LNCaP clone FGC (cell line): ENCODE results near the gene GRIP1.
"Not testable (repeated sequence)": the region's sequence is repeated elsewhere in the genome, so short reads cannot be mapped to it uniquely, and the experiment has no call there.

ENCODE experiments used
- DNase-seq: peaks from one replicate; pipeline ENCODE4 v3.0.0-alpha.2; 2011; ENCODE audit warnings: low read depth
- H3K4me3 ChIP-seq: 2 replicates; pipeline ENCODE4 v1.5.1; 2011; ENCODE audit warnings: mild to moderate bottlenecking, low read depth, low read length, control low read depth
- TF ChIP-seq, protein P1 (sequence below): IDR thresholded peaks from 2 replicates; pipeline ENCODE4 v1.5.1; 2012; ENCODE audit warnings: mild to moderate bottlenecking; ENCODE audit not compliant: control insufficient read depth, insufficient read depth; ENCODE audit errors: extremely low read depth

GRIP1 gene

DNA sequence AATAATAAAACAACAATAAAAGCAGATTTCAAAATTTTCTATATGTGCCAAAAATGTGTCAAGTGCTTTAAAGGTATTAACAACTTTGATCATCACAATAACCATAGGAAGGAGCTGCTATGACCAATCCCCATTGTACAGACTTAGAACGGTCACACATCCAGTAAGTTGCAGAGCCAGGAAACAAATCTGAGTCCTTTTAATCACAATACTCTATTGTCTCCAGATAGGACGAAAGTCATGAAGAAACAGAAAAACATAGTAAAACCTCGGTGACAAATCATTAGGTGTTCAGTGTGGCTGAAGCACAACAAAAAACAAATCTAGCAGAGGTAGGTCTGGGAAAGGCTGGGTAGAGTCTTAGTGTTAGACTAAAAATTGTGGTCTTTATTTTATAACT lies 178.8 kb downstream of the GRIP1 start:
- DNase-seq = no peak
- H3K4me3 ChIP-seq = no peak overlapping the region
- TF ChIP-seq, protein P1, sequence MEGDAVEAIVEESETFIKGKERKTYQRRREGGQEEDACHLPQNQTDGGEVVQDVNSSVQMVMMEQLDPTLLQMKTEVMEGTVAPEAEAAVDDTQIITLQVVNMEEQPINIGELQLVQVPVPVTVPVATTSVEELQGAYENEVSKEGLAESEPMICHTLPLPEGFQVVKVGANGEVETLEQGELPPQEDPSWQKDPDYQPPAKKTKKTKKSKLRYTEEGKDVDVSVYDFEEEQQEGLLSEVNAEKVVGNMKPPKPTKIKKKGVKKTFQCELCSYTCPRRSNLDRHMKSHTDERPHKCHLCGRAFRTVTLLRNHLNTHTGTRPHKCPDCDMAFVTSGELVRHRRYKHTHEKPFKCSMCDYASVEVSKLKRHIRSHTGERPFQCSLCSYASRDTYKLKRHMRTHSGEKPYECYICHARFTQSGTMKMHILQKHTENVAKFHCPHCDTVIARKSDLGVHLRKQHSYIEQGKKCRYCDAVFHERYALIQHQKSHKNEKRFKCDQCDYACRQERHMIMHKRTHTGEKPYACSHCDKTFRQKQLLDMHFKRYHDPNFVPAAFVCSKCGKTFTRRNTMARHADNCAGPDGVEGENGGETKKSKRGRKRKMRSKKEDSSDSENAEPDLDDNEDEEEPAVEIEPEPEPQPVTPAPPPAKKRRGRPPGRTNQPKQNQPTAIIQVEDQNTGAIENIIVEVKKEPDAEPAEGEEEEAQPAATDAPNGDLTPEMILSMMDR = no peak

DNA sequence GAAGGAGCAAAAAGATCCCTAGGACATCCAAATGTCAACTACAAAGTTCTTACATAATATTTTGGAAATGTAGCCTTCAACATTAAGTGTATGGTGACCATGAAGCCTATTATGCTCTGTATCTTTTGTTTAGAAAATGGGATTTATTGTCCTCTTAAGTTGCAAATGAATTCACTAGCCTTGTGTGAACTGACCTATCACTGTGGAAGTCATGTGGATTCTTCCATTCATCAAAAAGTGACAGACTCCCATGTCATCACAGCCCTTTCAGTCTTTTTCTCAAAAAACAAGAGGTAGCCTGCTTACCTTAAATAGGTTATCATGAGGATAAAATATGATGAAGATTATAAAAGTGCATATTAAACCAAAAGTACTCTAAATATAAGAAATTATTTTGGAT lies 179.9 kb downstream of the GRIP1 start:
- DNase-seq = no peak
- H3K4me3 ChIP-seq = no peak overlapping the region
- TF ChIP-seq, protein P1 = no peak

DNA sequence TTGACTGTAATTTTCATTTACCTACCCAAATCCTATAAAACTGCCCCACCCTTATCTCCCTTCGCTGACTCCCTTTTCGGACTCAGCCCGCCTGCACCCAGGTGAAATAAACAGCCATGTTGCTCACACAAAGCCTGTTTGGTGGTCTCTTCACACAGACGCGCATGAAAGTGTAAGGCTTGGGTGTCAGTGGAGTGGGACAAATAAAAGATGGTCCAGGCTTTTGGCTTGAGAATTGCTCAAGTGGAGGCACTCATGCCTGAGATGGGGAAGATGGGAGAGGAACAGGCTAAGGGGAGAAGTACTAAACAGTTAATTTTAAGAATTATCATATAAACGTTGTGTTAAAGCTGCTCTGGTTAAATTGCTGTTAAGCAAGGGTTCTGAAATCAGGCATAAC lies 180.8 kb downstream of the GRIP1 start:
- H3K4me3 ChIP-seq, DNase-seq: not testable (repeated sequence)

DNA sequence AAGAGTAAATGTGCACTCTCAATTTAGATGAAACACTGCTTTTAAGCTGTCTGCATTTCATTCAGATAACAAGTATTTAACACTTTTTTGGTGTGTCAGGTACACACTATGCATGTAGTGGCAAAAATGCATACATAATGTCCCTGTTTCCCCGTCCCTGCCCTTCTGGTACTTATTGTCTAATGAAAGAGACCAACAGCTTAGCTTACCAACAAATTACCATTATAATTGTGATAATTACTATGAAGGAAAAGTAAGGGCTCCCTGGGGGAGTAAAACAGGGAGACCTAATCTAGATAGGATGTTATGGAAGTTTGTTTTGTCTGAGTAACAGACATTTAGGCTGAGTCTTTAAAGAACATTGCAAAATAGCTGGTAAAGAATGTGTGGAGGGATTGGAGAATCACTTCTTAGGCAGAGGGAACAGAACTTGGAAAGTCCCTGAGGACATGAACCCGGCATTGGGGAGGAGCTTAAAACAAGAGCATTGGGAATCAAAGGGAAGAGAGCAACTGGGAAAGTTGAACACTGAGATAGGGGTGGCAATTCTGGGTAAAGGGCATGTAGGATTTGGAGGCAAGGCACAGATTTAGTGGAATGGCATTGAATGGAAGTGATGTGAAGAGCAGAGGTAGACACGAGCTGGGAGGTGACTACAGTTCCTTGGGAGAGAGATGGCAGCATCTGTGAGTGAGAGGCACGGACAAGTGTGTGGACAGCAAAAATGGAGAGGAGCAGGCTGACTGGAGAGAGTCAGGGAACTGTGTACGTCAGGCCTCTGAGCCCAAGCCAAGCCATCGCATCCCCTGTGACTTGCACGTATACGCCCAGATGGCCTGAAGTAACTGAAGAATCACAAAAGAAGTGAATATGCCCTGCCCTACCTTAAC lies 181.6 kb downstream of the GRIP1 start:
- TF ChIP-seq, protein P1 = no peak
- DNase-seq = no peak
- H3K4me3 ChIP-seq = no peak overlapping the region

DNA sequence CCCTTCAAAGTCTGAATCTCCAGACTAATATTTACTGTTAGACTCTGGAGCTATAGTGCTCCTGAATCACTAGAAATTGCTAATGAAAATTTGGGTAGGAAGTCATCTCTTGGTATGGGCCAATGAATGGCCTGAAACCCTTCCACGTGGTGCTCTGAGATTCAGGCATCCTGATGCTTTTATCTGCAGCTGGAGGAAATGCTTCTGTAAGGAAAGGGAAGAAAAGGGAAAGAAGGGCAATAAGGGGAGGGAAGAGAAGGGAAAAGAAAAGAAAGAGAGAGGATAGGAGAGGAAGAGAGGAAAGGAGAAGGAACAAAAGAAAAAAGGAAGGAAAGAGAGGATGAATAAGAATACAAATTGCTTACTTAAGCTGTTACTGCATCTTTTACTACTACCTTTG lies 182.3 kb downstream of the GRIP1 start:
- no peak overlapping the region for H3K4me3 ChIP-seq
- TF ChIP-seq, protein P1 = no peak
- DNase-seq = no peak

DNA sequence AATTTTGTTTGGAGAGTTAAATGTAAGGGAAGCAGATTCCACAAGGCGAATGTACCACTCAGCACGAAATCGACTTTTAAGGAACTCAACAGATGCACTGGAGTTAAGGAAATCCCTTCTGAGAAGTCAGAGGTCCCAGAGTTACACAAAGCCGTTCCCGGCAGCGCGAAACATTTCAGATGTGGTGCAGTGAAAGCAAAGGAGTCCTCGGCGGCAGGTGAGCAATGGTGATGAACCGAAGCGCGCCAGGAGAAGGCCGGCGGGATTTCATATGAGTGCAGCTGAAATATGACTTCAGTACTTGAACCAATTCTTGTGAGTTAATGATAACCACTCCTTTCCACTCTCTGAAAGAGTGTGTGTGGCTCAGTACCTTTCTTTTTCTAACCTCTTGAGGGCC lies 183.2 kb downstream of the GRIP1 start:
- no peak overlapping the region for H3K4me3 ChIP-seq
- TF ChIP-seq, protein P1 = no peak
- DNase-seq = no peak

DNA sequence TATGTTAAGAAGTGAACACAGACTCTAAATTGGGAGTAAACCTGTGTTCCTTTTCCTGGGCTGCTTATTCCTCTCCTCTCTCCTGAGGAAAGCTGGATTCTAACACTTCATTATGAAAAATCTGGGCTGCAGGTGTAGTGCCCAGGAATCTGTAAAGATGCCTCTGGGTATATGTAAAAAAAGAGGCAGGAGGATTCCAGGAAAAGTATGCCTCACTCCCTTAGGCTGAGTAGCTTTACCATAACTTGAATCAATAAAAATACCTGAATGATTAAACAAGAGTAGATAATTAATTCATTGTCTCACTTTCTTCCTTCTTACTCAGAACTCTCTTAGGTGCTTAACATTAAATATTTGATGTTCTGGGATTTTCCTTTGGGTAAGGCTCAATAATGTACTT lies 185.1 kb downstream of the GRIP1 start:
- no peak overlapping the region for H3K4me3 ChIP-seq
- DNase-seq = no peak
- TF ChIP-seq, protein P1 = no peak
